GM19463 (cell line): Measurements from ENCODE around the gene RIPOR2.
"Not testable (repeated sequence)": the region's sequence is repeated elsewhere in the genome, so short reads cannot be mapped to it uniquely, and the experiment has no call there.

ENCODE experiments used
- ATAC-seq: cut with Tn5 transposase; IDR thresholded peaks from one replicate; pipeline ENCODE4 v1.9.1; 2021; ENCODE audit warnings: mild to moderate bottlenecking, moderate library complexity; ENCODE audit not compliant: unreplicated experiment

The RIPOR2 gene

DNA sequence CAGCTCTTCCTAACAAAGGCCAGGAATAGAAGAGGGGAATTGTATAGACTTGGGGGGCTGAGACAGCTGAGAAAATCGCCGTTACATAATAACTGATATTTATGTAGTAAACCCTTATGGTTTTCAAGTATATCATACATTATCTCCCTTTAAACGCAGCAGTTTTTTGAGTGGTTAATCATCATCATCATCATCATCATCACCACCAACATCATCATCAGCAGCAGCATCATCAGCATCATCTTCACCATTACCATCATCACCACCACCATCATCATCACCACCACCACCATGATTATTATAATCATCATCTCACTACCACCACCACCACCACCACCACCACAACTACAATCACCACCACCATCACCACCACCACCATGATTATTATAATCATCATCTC, 9.1 kb downstream of the RIPOR2 start:
- not testable (repeated sequence) for ATAC-seq

DNA sequence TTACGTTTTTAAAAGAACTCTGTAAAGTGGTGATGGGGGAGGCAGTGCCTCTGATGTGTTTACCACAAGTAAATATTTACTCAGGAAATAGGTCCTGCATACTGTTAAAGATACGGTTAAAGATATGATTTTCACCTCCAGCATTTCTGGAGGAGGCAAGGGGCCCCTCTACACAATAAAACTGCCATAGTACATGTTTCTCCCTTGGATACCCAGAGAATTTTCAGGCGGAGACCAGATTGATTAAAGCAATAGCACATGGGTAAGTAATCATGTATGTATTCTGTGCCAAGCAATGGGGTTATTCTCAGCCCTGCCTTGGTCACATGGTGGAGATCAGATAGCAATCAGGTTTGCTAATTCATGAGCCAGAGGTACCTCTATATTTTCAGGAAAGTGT, 9.6 kb downstream of the RIPOR2 start:
- ATAC-seq = no peak

- ATAC-seq = no peak
Measured at GRCh38 chr6:24925661-24926060, 10.1 kb downstream of the RIPOR2 start.

GRCh38 chr6:24924580-24925356, 11.0 kb downstream of the RIPOR2 start:
- ATAC-seq = no peak

- no peak for ATAC-seq
Measured at GRCh38 chr6:24923885-24924401, 11.8 kb downstream of the RIPOR2 start.

DNA sequence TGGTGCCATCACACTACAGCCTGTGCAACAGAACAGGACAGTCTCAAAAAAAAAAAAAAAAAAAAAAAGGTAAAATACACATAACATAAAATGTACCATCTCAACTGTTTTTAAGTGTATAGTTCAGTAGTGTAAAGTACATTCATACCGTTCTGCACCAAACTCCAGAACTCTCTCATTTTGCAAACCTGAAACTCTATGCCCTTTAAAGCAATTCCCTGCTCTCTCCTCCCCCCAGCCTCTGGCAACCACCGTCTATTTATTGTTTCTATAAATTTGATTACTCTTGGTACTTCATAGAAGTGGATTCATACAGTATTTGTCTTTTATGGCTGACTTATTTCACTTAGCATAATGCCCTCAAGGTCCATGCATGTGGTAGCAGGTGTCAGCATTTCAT, 12.9 kb downstream of the RIPOR2 start:
- ATAC-seq = no peak

- no peak for ATAC-seq
Measured at GRCh38 chr6:24922170-24922569, 13.6 kb downstream of the RIPOR2 start.

- ATAC-seq = no peak
Measured at GRCh38 chr6:24920136-24920535, 15.6 kb downstream of the RIPOR2 start.

GRCh38 chr6:24919056-24919892, 16.5 kb downstream of the RIPOR2 start:
- ATAC-seq = peak; percentile 62

DNA sequence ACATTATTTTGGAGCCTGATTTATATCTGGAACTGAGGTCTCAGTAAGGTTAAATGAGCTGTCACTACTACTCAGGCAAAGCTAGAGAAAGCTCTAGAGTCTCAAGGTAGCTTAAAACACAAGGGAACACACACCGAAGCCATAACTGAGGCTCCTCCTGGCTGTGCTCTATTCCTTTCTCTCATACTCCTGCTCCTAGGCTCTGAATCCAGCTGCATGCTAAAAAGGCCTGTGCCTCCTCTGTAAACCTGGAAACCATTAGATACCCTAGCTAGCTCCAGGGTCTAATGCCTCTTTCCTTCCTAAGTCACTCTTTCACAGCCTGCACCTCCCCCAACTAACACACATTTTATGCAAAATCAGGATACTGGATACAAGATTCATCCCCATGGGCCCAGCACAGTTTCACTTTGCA, 17.1 kb downstream of the RIPOR2 start:
- no peak for ATAC-seq

DNA sequence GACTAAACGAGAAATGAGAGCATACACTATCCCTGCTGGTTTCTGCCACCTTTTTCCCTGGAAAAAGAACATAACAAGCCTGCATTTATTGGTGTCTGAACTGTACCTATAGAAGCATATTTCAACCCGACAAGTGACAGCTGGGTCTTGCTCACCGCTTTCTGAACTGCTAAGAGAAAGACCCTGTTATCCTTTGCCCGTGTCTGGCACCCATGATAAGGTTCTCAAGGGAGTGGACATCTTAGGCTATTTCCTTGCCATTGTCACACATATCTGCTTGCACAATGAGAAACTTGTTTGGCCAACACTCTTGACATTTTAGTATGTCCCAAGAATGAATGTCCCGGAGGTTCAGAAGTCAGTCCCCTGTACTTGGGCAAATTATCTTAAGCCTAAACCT, 19.3 kb downstream of the RIPOR2 start:
- no peak for ATAC-seq

- ATAC-seq = no peak
Measured at GRCh38 chr6:24915641-24916040, 20.1 kb downstream of the RIPOR2 start.

- not testable (repeated sequence) for ATAC-seq
Measured at GRCh38 chr6:24914082-24914481, 21.7 kb downstream of the RIPOR2 start.

DNA sequence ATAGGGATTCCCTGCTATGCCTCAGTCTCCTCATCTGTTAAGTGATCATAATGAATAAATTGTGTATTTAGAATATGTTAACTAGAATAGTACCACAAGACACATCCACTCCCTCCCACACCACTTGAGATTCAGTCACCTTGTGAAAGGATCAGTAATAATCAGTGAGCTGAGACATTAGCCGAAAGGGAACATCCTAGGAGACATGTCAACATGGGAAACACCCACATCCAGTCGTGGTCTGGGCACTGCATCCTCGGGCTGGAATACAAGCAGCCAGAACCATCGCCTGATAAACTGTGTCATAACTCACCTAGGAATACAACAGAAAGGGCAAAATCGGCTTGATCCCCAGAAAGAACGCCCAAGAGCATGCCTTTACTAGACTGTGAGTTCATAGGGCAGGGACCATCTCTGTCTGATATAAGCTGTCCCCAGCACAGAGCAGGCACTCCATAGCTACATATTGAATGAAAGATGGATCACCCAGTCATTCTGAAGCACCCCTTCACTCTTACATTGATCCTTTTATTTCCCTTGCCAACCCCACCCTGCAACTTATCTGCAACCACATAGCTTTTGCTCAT, 23.9 kb downstream of the RIPOR2 start:
- no peak for ATAC-seq

DNA sequence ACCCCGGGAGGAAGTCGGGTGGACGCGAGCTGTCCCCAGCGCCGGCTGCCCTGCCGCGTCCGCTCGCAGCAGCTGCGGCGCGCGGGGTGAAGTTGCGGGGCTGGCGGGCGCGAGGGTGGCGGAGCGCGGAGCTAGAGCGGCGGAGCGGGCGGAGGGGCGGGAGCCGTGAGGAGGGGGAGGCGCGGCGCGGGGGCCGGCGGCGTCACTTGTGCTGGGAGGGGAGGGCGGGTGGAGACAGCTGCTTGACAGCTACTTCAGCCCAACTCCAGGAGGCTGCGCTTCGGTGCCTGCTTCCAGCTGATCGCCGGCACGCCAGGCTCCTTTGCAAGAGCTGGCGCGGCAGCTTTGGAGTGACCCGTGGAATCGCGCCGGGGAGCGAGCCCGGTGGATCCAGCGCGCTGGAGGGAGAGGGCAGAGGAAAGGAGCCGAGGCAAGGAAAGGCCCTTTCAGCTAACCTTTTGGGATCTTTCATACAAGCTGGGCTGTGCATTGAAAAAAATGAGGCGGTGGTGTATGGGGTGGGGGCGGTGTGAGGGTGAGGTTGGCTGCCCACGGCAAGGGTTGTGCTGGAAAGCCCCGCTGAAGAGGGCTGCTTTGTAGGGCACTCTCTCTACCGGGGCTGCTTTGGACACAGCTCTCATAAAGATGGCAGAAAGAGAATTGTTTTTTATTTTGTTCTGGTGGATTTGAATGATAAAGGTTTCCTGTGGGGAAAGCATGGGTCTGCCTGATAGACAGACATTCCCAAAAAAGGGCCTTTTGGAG, 24.6 kb downstream of the RIPOR2 start:
- ATAC-seq = peak; percentile 29

GRCh38 chr6:24910331-24910960, 25.3 kb downstream of the RIPOR2 start:
- peak; percentile 40 for ATAC-seq

- ATAC-seq = no peak
Measured at GRCh38 chr6:24909241-24910216, 26.2 kb downstream of the RIPOR2 start.

- ATAC-seq = no peak
Measured at GRCh38 chr6:24908650-24909035, 27.1 kb downstream of the RIPOR2 start.
